K562 (cell line): ENCODE data around the gene ASCL3. TPM values are rescaled to one million over a fixed set of nuclear protein-coding genes. Genes with fewer than 3 reads are reported as not detected.

Experiments used
- ATAC-seq: fragments of 200-7000 bp; cut with Tn5 transposase; 3 replicates; pipeline ENCODE4 v1.9.1; 2020; ENCODE audit warnings: moderate library complexity
- BruUV-seq: library from RNA; stranded (reverse); fragments of 400-500 nt; replicated peaks from 2 replicates; lab custom pipeline; 2021; lab: Mats Ljungman, UMichigan
- CTCF ChIA-PET: fragments of 300-600 bp; formaldehyde crosslinking; extraction: SDS; loops from one replicate; lab custom pipeline; 2021; ENCODE audit warnings: low intra/inter-chr PET ratio; lab: Yijun Ruan, JAX
- POLR2A ChIA-PET: fragments of 300-600, 350-650 bp; sonication (Branson Sonifier 250); formaldehyde crosslinking; extraction: SDS; loops from one replicate; lab custom pipeline; 2021; ENCODE audit warnings: antibody characterized with exemption, inconsistent platforms; lab: Yijun Ruan, JAX
- DNase-seq, 4 experiments: peaks; one replicate each; pipeline versions ENCODE4 v3.0.0 to v3.0.0-alpha.2; 2011 to 2018; ENCODE audit warnings: low spot score in 3 of 4, mixed read lengths in 3 of 4; ENCODE audit errors: extremely low read depth in 1 of 4
- FAIRE-seq: peaks from 2 replicates; lab custom pipeline; 2011; peaks lifted over from hg19 to GRCh38; lab: Jason Lieb, UNC
- H2AFZ ChIP-seq: 2 replicates; pipeline ENCODE4 v1.6.0; 2011; ENCODE audit warnings: low read depth, low read length, control low read depth, inconsistent platforms
- H3K27ac ChIP-seq: fragments of 200-600 bp; 3 replicates; pipeline ENCODE4 v1.8.0; 2011; ENCODE audit warnings: low read depth, mild to moderate bottlenecking, control low read depth, inconsistent platforms, low read length, moderate library complexity, mixed read lengths; ENCODE audit errors: extremely low read depth
- H3K27me3 ChIP-seq, 2 experiments: fragments of 300-600 bp in 1 of 2; 2 replicates in 1 of 2; 3 replicates in 1 of 2; pipeline versions ENCODE4 v1.6.0 to v1.8.0; 2011; ENCODE audit warnings: inconsistent platforms in 2 of 2, low read length in 2 of 2, mild to moderate bottlenecking in 1 of 2, mixed read lengths in 1 of 2, moderate library complexity in 1 of 2; ENCODE audit not compliant: control insufficient read depth in 2 of 2, insufficient read depth in 2 of 2
- H3K36me3 ChIP-seq: fragments of 300-600 bp; 3 replicates; pipeline ENCODE4 v1.8.0; 2011; ENCODE audit warnings: mild to moderate bottlenecking, low read length, inconsistent platforms; ENCODE audit not compliant: control insufficient read depth, insufficient read depth
- H3K4me1 ChIP-seq, 2 experiments: fragments of 200-600 bp in 1 of 2; replicated peaks in 1 of 2; 2 replicates in 1 of 2; 3 replicates in 1 of 2; pipeline versions ENCODE4 v1.5.1 to v1.8.0; 2011; ENCODE audit warnings: inconsistent platforms in 2 of 2, low read length in 2 of 2, mild to moderate bottlenecking in 1 of 2, mixed read lengths in 1 of 2, moderate library complexity in 1 of 2; ENCODE audit not compliant: control insufficient read depth in 2 of 2, insufficient read depth in 2 of 2
- H3K4me2 ChIP-seq: 2 replicates; pipeline ENCODE4 v1.6.1; 2011; ENCODE audit warnings: low read length, control low read depth, inconsistent platforms, mixed read lengths; ENCODE audit not compliant: insufficient read depth
- H3K4me3 ChIP-seq: fragments of 200-600 bp; sonication (generic), shearing (Covaris generic); 2 replicates; pipeline ENCODE4 v1.5.1; 2016; ENCODE audit warnings: control low read depth, inconsistent platforms
- H3K79me2 ChIP-seq: fragments of 200-600 bp; 3 replicates; pipeline ENCODE4 v1.8.0; 2011; ENCODE audit warnings: low read length, inconsistent platforms; ENCODE audit not compliant: control insufficient read depth, insufficient read depth
- H3K9ac ChIP-seq, 2 experiments: 2 replicates each; pipeline versions ENCODE4 v1.6.0 to v1.6.1; 2011; ENCODE audit warnings: low read depth in 2 of 2, low read length in 2 of 2, control low read depth in 1 of 2, inconsistent platforms in 1 of 2, mild to moderate bottlenecking in 1 of 2, mixed read lengths in 1 of 2; ENCODE audit not compliant: insufficient read depth in 1 of 2
- H3K9me1 ChIP-seq: one replicate; pipeline ENCODE4 v1.6.0; 2011; ENCODE audit warnings: inconsistent platforms, mild to moderate bottlenecking, low read length, moderate library complexity; ENCODE audit not compliant: control insufficient read depth, insufficient read depth
- H3K9me3 ChIP-seq: replicated peaks from 2 replicates; pipeline ENCODE4 v1.5.1; 2011; ENCODE audit warnings: low read depth, low read length, inconsistent platforms; ENCODE audit not compliant: control insufficient read depth, insufficient read depth
- H4K20me1 ChIP-seq: replicated peaks from 2 replicates; pipeline ENCODE4 v1.6.1; 2011; ENCODE audit warnings: low read length, inconsistent platforms, mixed read lengths; ENCODE audit not compliant: control insufficient read depth, insufficient read depth
- C11orf30 ChIP-seq: fragments of 450-650 bp; IDR thresholded peaks from 2 replicates; pipeline ENCODE4 v1.6.1; 2016; ENCODE audit warnings: low read depth, mild to moderate bottlenecking
- HDAC8 ChIP-seq: fragments of 450-650 bp; IDR thresholded peaks from 2 replicates; pipeline ENCODE4 v1.6.1; 2016; ENCODE audit warnings: mild to moderate bottlenecking, missing genetic modification characterization, moderate library complexity, missing compliant biosample characterization
- RBM25 ChIP-seq: fragments of 200-400 bp; formaldehyde crosslinking; IDR thresholded peaks from 2 replicates; pipeline ENCODE4 v1.6.1; 2018; ENCODE audit warnings: low read length, low read depth, moderate library complexity; ENCODE audit not compliant: severe bottlenecking
- RFX7 ChIP-seq: fragments of 250-450 bp; sonication (Bioruptor Pico); IDR thresholded peaks from 2 replicates; pipeline ENCODE4 v1.5.1; 2021; ENCODE audit warnings: mild to moderate bottlenecking
- TARDBP ChIP-seq: fragments of 450-650 bp; IDR thresholded peaks from 2 replicates; pipeline ENCODE4 v1.6.1; 2016
- YBX1 ChIP-seq: fragments of 450-650 bp; IDR thresholded peaks from 2 replicates; pipeline ENCODE4 v1.7.1; 2016; ENCODE audit warnings: mild to moderate bottlenecking
- ZNF316 ChIP-seq: fragments of 450-650 bp; IDR thresholded peaks from 2 replicates; pipeline ENCODE4 v1.6.1; 2016
- in situ Hi-C: fragments of 300-500 bp; cut with MboI; formaldehyde crosslinking; loops from 4 replicates; pipeline ENCODE4 v1.15.0; 2018; ENCODE audit warnings: inconsistent platforms, mixed read lengths
- intact Hi-C: fragments of 100-400 bp; cut with micrococcal nuclease; formaldehyde crosslinking; loops from 2 replicates; pipeline ENCODE4 v1.14.2; 2022
- polyA plus RNA-seq, 8 experiments: library from polyadenylated mRNA; depleted of rRNA in 4 of 8; stranded (reverse) in 5 of 8; unstranded in 3 of 8; fragments of >200 nt; fragmentation: Nextera tagmentation in 2 of 8; fragmentation: Illumina TruSeq in 1 of 8; extraction: Ambion mirVana in 2 of 8; extraction: Trizol in 1 of 8; gene quantifications; 2 replicates each; pipeline versions ENCODE4 v1.2.1 to v1.2.3, GENCODE V29; 2011 to 2014; ENCODE audit warnings: inconsistent platforms in 1 of 8, missing spikeins in 1 of 8
- total RNA-seq, 7 experiments: library from RNA; depleted of rRNA in 6 of 7; stranded (reverse); fragments of >200 nt in 6 of 7; fragmentation: Illumina TruSeq in 2 of 7; extraction: Trizol in 2 of 7; gene quantifications; 2 replicates each; pipeline versions ENCODE4 v1.2.1 to v1.2.3, GENCODE V29; 2011 to 2021; ENCODE audit warnings: low replicate concordance in 1 of 7
- TF ChIP-seq, protein P1 (sequence below): fragments of 450-650 bp; IDR thresholded peaks from 2 replicates; pipeline ENCODE4 v1.6.1; 2016; ENCODE audit warnings: low read depth

ASCL3 gene
- total and polyA plus RNA-seq, 9 of the 15 experiments (the other 6 are each of a cell fraction or from before 2014, with no cell fraction given), result not detected

DNA sequence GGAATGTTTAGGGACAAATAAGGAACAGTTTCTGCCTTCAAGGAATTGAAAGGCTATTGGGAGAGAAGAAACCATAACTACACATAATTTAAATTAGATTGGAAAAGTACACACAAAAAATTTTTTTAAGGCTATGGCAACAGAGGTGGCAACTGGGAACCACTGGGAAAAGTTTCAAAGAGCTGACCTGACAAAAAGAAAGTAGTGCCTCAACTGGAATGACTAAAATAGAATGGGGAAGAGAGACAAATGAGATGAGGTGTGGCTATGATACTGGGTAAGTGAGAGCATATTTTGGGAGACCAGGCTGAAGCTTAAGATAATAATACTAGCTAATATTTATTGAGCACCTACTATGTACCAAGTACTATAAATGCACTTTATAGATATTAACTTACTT lies 34.7 kb downstream of the ASCL3 start:
- Histone ChIP-seq H4K20me1 (no peaks in the 10 kb centered on the region), H3K9me3 (no peaks in the 10 kb centered on the region; the same call in 1 of the 2 replicates), H3K9me1 (no peaks in the 10 kb centered on the region), H2AFZ (no peak overlapping the region), H3K4me2 (no peak overlapping the region), H3K4me3 (no peak overlapping the region), H3K27me3 (no peaks in the 10 kb centered on the region), H3K27ac (no peak overlapping the region), H3K36me3 (peaks cover 5% of the 10 kb centered on the region; the same call in 1 of the 3 replicates), H3K4me1 (peaks cover 13 to 15% of the 10 kb centered on the region in 2 experiments; a peak in 3 of 5 replicates), H3K79me2 (peaks cover 13% of the 10 kb centered on the region), H3K9ac (no peak overlapping the region)
- DNase-seq (no peak), ATAC-seq (no peak), FAIRE-seq (no peak)
- TF ChIP-seq C11orf30 (peak; percentile 29; the same call in 1 of the 2 replicates), YBX1 (no peak), TARDBP (no peak), ZNF316 (peak; percentile 58), RFX7 (CRISPR knock-in tag) (no peak), HDAC8 (no peak), RBM25 (peak; percentile 25)
- TF ChIP-seq, protein P1, sequence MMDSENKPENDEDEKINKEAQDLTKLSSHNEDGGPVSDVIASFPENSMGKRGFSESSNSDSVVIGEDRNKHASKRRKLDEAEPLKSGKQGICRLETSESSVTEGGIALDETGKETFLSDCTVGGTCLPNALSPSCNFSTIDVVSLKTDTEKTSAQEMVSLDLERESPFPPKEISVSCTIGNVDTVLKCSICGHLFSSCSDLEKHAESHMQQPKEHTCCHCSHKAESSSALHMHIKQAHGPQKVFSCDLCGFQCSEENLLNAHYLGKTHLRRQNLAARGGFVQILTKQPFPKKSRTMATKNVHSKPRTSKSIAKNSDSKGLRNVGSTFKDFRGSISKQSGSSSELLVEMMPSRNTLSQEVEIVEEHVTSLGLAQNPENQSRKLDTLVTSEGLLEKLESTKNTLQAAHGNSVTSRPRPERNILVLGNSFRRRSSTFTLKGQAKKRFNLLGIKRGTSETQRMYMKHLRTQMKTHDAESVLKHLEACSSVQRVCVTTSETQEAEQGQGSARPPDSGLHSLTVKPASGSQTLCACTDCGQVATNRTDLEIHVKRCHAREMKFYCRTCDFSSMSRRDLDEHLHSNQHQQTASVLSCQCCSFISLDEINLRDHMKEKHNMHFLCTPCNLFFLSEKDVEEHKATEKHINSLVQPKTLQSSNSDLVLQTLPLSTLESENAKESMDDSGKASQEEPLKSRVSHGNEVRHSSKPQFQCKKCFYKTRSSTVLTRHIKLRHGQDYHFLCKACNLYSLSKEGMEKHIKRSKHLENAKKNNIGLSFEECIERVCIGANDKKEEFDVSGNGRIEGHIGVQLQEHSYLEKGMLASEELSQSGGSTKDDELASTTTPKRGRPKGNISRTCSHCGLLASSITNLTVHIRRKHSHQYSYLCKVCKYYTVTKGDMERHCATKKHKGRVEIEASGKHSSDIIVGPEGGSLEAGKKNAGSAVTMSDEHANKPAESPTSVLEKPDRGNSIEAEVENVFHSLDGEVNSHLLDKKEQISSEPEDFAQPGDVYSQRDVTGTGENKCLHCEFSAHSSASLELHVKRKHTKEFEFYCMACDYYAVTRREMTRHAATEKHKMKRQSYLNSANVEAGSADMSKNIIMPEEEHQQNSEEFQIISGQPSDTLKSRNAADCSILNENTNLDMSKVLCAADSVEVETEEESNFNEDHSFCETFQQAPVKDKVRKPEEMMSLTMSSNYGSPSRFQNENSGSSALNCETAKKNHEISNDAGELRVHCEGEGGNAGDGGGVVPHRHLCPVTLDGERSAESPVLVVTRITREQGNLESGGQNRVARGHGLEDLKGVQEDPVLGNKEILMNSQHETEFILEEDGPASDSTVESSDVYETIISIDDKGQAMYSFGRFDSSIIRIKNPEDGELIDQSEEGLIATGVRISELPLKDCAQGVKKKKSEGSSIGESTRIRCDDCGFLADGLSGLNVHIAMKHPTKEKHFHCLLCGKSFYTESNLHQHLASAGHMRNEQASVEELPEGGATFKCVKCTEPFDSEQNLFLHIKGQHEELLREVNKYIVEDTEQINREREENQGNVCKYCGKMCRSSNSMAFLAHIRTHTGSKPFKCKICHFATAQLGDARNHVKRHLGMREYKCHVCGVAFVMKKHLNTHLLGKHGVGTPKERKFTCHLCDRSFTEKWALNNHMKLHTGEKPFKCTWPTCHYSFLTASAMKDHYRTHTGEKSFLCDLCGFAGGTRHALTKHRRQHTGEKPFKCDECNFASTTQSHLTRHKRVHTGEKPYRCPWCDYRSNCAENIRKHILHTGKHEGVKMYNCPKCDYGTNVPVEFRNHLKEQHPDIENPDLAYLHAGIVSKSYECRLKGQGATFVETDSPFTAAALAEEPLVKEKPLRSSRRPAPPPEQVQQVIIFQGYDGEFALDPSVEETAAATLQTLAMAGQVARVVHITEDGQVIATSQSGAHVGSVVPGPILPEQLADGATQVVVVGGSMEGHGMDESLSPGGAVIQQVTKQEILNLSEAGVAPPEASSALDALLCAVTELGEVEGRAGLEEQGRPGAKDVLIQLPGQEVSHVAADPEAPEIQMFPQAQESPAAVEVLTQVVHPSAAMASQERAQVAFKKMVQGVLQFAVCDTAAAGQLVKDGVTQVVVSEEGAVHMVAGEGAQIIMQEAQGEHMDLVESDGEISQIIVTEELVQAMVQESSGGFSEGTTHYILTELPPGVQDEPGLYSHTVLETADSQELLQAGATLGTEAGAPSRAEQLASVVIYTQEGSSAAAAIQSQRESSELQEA, result no peak
- CTCF ChIA-PET, result no interaction called here
- BruUV-seq, result no TSS peak
- intact Hi-C loops, result no loop called here
- POLR2A ChIA-PET, result interaction anchor here (0.5 to 0.6 kb wide), 2 partner anchors 13 to 344 kb away, joined by 3 read pairs; no protein-coding TSS in a partner anchor
- in situ Hi-C loops, result no loop called here
